ENCODE measurements around the gene TP53. TPM values are rescaled to one million over a fixed set of nuclear protein-coding genes. Genes with fewer than 3 reads are reported as not detected.

The TP53 gene
- total RNA-seq: 100 to 1,000 TPM in 2 of 5 donors, 10 to 100 TPM in 3; 65.1 to 108 (median 93.5) TPM
- 51.8 TPM for total RNA-seq (2013)
- 40.0 to 104 (median 58.4) reads per million in 29 experiments for total RNA-seq

- H3K9me3 ChIP-seq: no peaks in the 10 kb centered on the region
Observed at GRCh38 chr17:7687072-7687907, at the start of gene TP53. TP53 (minus strand) TSS chr17:7687490; CDS start chr17:7676594, 10,896 bp downstream.

GRCh38 chr17:7732981-7733539, 45.8 kb upstream of the TP53 start:
- no peak for DNase-seq
- H3K4me1 ChIP-seq (ENCODE audit: control insufficient read depth in 1 of 2, extremely low read depth in 1 of 2, insufficient read depth in 2 of 2, low read length in 2 of 2): no peaks in the 10 kb centered on the region
- no peaks in the 10 kb centered on the region for H3K4me1 Mint-ChIP-seq
- peaks cover 0 to 18% of the 10 kb centered on the region in 2 experiments for H3K27me3 ChIP-seq (replicated peaks in 1 of 2; ENCODE audit: control insufficient read depth in 2 of 2, extremely low read depth in 1 of 2, insufficient read depth in 2 of 2, low read length in 1 of 2)
- no peak overlapping the region for H3K4me3 ChIP-seq (ENCODE audit: control insufficient read depth in 1 of 2, extremely low read depth in 1 of 2, low read length in 1 of 2)
- H3K27ac ChIP-seq (ENCODE audit: low read length): no peak overlapping the region
- no peaks in the 10 kb centered on the region for H3K36me3 Mint-ChIP-seq
- H3K27ac Mint-ChIP-seq: no peak overlapping the region
- H3K36me3 ChIP-seq (ENCODE audit: control insufficient read depth in 2 of 2, extremely low read depth in 1 of 2, insufficient read depth in 1 of 2, low read length in 1 of 2): no peaks in the 10 kb centered on the region
- no peaks in the 10 kb centered on the region for H3K9me3 ChIP-seq
- 93% methylated on average over 7 of the region's 14 CpGs for WGBS (ENCODE audit: insufficient coverage)
- ChIA-PET POLR2A (no interaction called here), CTCF (no interaction called here)
- no peaks in the 10 kb centered on the region for H3K9me3 Mint-ChIP-seq
- H3K27me3 Mint-ChIP-seq: peaks cover 6 to 11% of the 10 kb centered on the region in 2 donors
- no peak overlapping the region for H3K4me3 Mint-ChIP-seq
- no peak for ATAC-seq (replicated peaks in 1 of 4)

More at GRCh38 chr17:7687072-7687907, at the start of gene TP53:
- H3K27me3 ChIP-seq (replicated peaks in 1 of 2; ENCODE audit: control insufficient read depth in 2 of 2, extremely low read depth in 1 of 2, insufficient read depth in 2 of 2, low read length in 1 of 2): no peaks in the 10 kb centered on the region
- WGBS (ENCODE audit: insufficient coverage): under 1% methylated on average over 24 of the region's 30 CpGs
- peak; percentile 70 to 94 (median 87) for DNase-seq
- peak within 1 kb of the TSS; percentile 98 for H3K27ac ChIP-seq (ENCODE audit: low read length)
- H3K36me3 Mint-ChIP-seq: peaks cover 6% of the 10 kb centered on the region
- ChIA-PET CTCF (interaction anchor here (0.5 to 4.0 kb wide), 42 partner anchors 13 to 690 kb away, joined by 3 to 36 read pairs (median 4); partner anchors contain the start of genes ATP1B2 (in 2 of the 2), ACADVL (in 1 of the 2), DLG4 (in 1 of the 2) and FXR2 (in 1 of the 2)), POLR2A (interaction anchor here (0.5 to 1.6 kb wide), 19 partner anchors 9 to 762 kb away, joined by 3 to 7 read pairs (median 4); partner anchors contain the start of genes SAT2 (in 2 of the 2), ATP1B2 (in 1 of the 2), CNTROB (in 1 of the 2) and MPDU1 (in 1 of the 2))
- H3K36me3 ChIP-seq (ENCODE audit: control insufficient read depth in 2 of 2, extremely low read depth in 1 of 2, insufficient read depth in 1 of 2, low read length in 1 of 2): peaks cover 0 to 7% of the 10 kb centered on the region in 2 donors
- H3K27me3 Mint-ChIP-seq: no peaks in the 10 kb centered on the region
- H3K4me1 ChIP-seq (ENCODE audit: control insufficient read depth in 1 of 2, extremely low read depth in 1 of 2, insufficient read depth in 2 of 2, low read length in 2 of 2): peaks cover 17 to 35% of the 10 kb centered on the region in 2 experiments
- H3K9me3 Mint-ChIP-seq: no peaks in the 10 kb centered on the region
- peak within 1 kb of the TSS; percentile 85 to 99 (median 96) for H3K4me3 Mint-ChIP-seq
- H3K4me3 ChIP-seq (ENCODE audit: control insufficient read depth in 1 of 2, extremely low read depth in 1 of 2, low read length in 1 of 2): peak within 1 kb of the TSS; percentile 89 to 99
- peaks cover 43 to 52% (median 52%) of the 10 kb centered on the region in 3 donors for H3K4me1 Mint-ChIP-seq
- ATAC-seq (replicated peaks in 1 of 4): peak; percentile 47 to 62 (median 58)
- H3K27ac Mint-ChIP-seq: peak within 1 kb of the TSS; percentile 100

GRCh38 chr17:7729816-7730215, 42.5 kb upstream of the TP53 start:
- Mint-ChIP-seq H3K4me1 (no peaks in the 10 kb centered on the region), H3K27ac (no peak overlapping the region), H3K36me3 (no peaks in the 10 kb centered on the region), H3K9me3 (no peaks in the 10 kb centered on the region), H3K4me3 (no peak overlapping the region), H3K27me3 (peaks cover 14 to 19% of the 10 kb centered on the region in 2 donors)
- Histone ChIP-seq H3K4me1 (ENCODE audit: control insufficient read depth in 1 of 2, extremely low read depth in 1 of 2, insufficient read depth in 2 of 2, low read length in 2 of 2) (no peaks in the 10 kb centered on the region), H3K4me3 (ENCODE audit: control insufficient read depth in 1 of 2, extremely low read depth in 1 of 2, low read length in 1 of 2) (no peak overlapping the region), H3K36me3 (ENCODE audit: control insufficient read depth in 2 of 2, extremely low read depth in 1 of 2, insufficient read depth in 1 of 2, low read length in 1 of 2) (no peaks in the 10 kb centered on the region), H3K27ac (ENCODE audit: low read length) (no peak overlapping the region), H3K9me3 (no peaks in the 10 kb centered on the region), H3K27me3 (replicated peaks in 1 of 2; ENCODE audit: control insufficient read depth in 2 of 2, extremely low read depth in 1 of 2, insufficient read depth in 2 of 2, low read length in 1 of 2) (peaks cover 0 to 16% of the 10 kb centered on the region in 2 experiments)
- CTCF ChIA-PET: interaction anchor here (0.6 to 0.7 kb wide), 2 partner anchors 41 to 973 kb away, joined by 4 to 5 read pairs; no protein-coding TSS in a partner anchor
- POLR2A ChIA-PET: interaction anchor here in 1 of 2 donors (0.5 to 0.6 kb wide), 2 partner anchors 39 to 327 kb away, joined by 4 read pairs; no protein-coding TSS in a partner anchor
- ATAC-seq (replicated peaks in 1 of 4): no peak
- WGBS (ENCODE audit: insufficient coverage): no CpG with 5 or more reads among the region's 1 CpG
- DNase-seq: no peak

- Mint-ChIP-seq H3K27me3 (peaks cover 23 to 27% of the 10 kb centered on the region in 2 donors), H3K4me1 (no peaks in the 10 kb centered on the region), H3K9me3 (no peaks in the 10 kb centered on the region), H3K27ac (no peak overlapping the region), H3K36me3 (no peaks in the 10 kb centered on the region), H3K4me3 (no peak overlapping the region)
- H3K9me3 ChIP-seq: no peaks in the 10 kb centered on the region
- ChIA-PET CTCF (no interaction called here), POLR2A (interaction anchor here in 1 of 2 donors (0.6 kb wide), 1 partner anchor 24 kb away, joined by 5 read pairs; no protein-coding TSS in a partner anchor)
- H3K36me3 ChIP-seq (ENCODE audit: control insufficient read depth in 2 of 2, extremely low read depth in 1 of 2, insufficient read depth in 1 of 2, low read length in 1 of 2): no peaks in the 10 kb centered on the region
- no peaks in the 10 kb centered on the region for H3K4me1 ChIP-seq (ENCODE audit: control insufficient read depth in 1 of 2, extremely low read depth in 1 of 2, insufficient read depth in 2 of 2, low read length in 2 of 2)
- peaks cover 2 to 19% of the 10 kb centered on the region in 2 experiments for H3K27me3 ChIP-seq (replicated peaks in 1 of 2; ENCODE audit: control insufficient read depth in 2 of 2, extremely low read depth in 1 of 2, insufficient read depth in 2 of 2, low read length in 1 of 2)
- no peak overlapping the region for H3K4me3 ChIP-seq (ENCODE audit: control insufficient read depth in 1 of 2, extremely low read depth in 1 of 2, low read length in 1 of 2)
- no peak overlapping the region for H3K27ac ChIP-seq (ENCODE audit: low read length)
- DNase-seq (no peak), ATAC-seq (replicated peaks in 1 of 4) (no peak)
- 100% methylated on average over 1 of the region's 3 CpGs for WGBS (ENCODE audit: insufficient coverage)
Observed at GRCh38 chr17:7727886-7728285, 40.6 kb upstream of the TP53 start.

GRCh38 chr17:7721612-7722011, 34.3 kb upstream of the TP53 start:
- no peak overlapping the region for H3K4me3 Mint-ChIP-seq
- peaks cover 8 to 15% (median 13%) of the 10 kb centered on the region in 3 donors for H3K4me1 Mint-ChIP-seq
- Histone ChIP-seq H3K4me1 (ENCODE audit: control insufficient read depth in 1 of 2, extremely low read depth in 1 of 2, insufficient read depth in 2 of 2, low read length in 2 of 2) (peaks cover 0 to 17% of the 10 kb centered on the region in 2 experiments), H3K36me3 (ENCODE audit: control insufficient read depth in 2 of 2, extremely low read depth in 1 of 2, insufficient read depth in 1 of 2, low read length in 1 of 2) (no peaks in the 10 kb centered on the region), H3K27ac (ENCODE audit: low read length) (no peak overlapping the region), H3K4me3 (ENCODE audit: control insufficient read depth in 1 of 2, extremely low read depth in 1 of 2, low read length in 1 of 2) (no peak overlapping the region), H3K27me3 (replicated peaks in 1 of 2; ENCODE audit: control insufficient read depth in 2 of 2, extremely low read depth in 1 of 2, insufficient read depth in 2 of 2, low read length in 1 of 2) (peaks cover 2 to 53% of the 10 kb centered on the region in 2 experiments), H3K9me3 (no peaks in the 10 kb centered on the region)
- ChIA-PET CTCF (no interaction called here), POLR2A (no interaction called here)
- ATAC-seq (replicated peaks in 1 of 4) (no peak), DNase-seq (no peak)
- peaks cover 51 to 66% of the 10 kb centered on the region in 2 donors for H3K27me3 Mint-ChIP-seq
- H3K27ac Mint-ChIP-seq: no peak overlapping the region
- no peaks in the 10 kb centered on the region for H3K36me3 Mint-ChIP-seq
- H3K9me3 Mint-ChIP-seq: no peaks in the 10 kb centered on the region
- WGBS (ENCODE audit: insufficient coverage): 67% methylated on average over 1 of the region's 2 CpGs

- WGBS (ENCODE audit: insufficient coverage): 46% methylated on average over 4 of the region's 4 CpGs
- no peak overlapping the region for H3K27ac Mint-ChIP-seq
- peaks cover 2 to 67% of the 10 kb centered on the region in 2 experiments for H3K27me3 ChIP-seq (replicated peaks in 1 of 2; ENCODE audit: control insufficient read depth in 2 of 2, extremely low read depth in 1 of 2, insufficient read depth in 2 of 2, low read length in 1 of 2)
Observed at GRCh38 chr17:7720125-7720524, 32.8 kb upstream of the TP53 start.

More at GRCh38 chr17:7720125-7720524, 32.8 kb upstream of the TP53 start:
- no peaks in the 10 kb centered on the region for H3K36me3 Mint-ChIP-seq
- ChIA-PET POLR2A (interaction anchor here in 1 of 2 donors (0.6 kb wide), 1 partner anchor 142 kb away, joined by 9 read pairs; no protein-coding TSS in a partner anchor), CTCF (interaction anchor here in 1 of 2 donors (0.7 kb wide), 1 partner anchor 12 kb away, joined by 4 read pairs; no protein-coding TSS in a partner anchor)
- Histone ChIP-seq H3K36me3 (ENCODE audit: control insufficient read depth in 2 of 2, extremely low read depth in 1 of 2, insufficient read depth in 1 of 2, low read length in 1 of 2) (no peaks in the 10 kb centered on the region), H3K9me3 (no peaks in the 10 kb centered on the region), H3K27ac (ENCODE audit: low read length) (no peak overlapping the region), H3K4me3 (ENCODE audit: control insufficient read depth in 1 of 2, extremely low read depth in 1 of 2, low read length in 1 of 2) (no peak overlapping the region), H3K4me1 (ENCODE audit: control insufficient read depth in 1 of 2, extremely low read depth in 1 of 2, insufficient read depth in 2 of 2, low read length in 2 of 2) (peaks cover 0 to 18% of the 10 kb centered on the region in 2 experiments)
- peaks cover 59 to 73% of the 10 kb centered on the region in 2 donors for H3K27me3 Mint-ChIP-seq
- peaks cover 8 to 19% (median 13%) of the 10 kb centered on the region in 3 donors for H3K4me1 Mint-ChIP-seq
- ATAC-seq (replicated peaks in 1 of 4) (no peak), DNase-seq (no peak)
- no peak overlapping the region for H3K4me3 Mint-ChIP-seq
- H3K9me3 Mint-ChIP-seq: no peaks in the 10 kb centered on the region
